IMR-90 (cell line): ENCODE results near the gene KNTC1. TPM values are rescaled to one million over a fixed set of nuclear protein-coding genes. Genes with fewer than 3 reads are reported as not detected.

Source experiments
- ATAC-seq: fragments of 200-7000 bp; cut with Tn5 transposase; 2 replicates; pipeline ENCODE4 v1.9.1; 2020; ENCODE audit warnings: low read depth, mild to moderate bottlenecking, moderate library complexity
- BruUV-seq: library from RNA; stranded (reverse); fragments of 400-500 nt; replicated peaks from 2 replicates; lab custom pipeline; 2021; lab: Mats Ljungman, UMichigan
- CTCF ChIA-PET: fragments of 300-600 bp; formaldehyde crosslinking; extraction: SDS; loops from one replicate; lab custom pipeline; 2021; ENCODE audit warnings: antibody characterized with exemption; lab: Yijun Ruan, JAX
- POLR2A ChIA-PET: fragments of 300-600 bp; sonication (Branson Sonifier 250); formaldehyde crosslinking; loops from one replicate; lab custom pipeline; 2022; ENCODE audit warnings: antibody characterized with exemption; ENCODE audit not compliant: unreplicated experiment; lab: Charles Lee
- DNase-seq: peaks from one replicate; pipeline ENCODE4 v3.0.0; 2013
- H2AFZ ChIP-seq: replicated peaks from 2 replicates; pipeline ENCODE3; 2013; ENCODE audit warnings: low read length, mild to moderate bottlenecking; ENCODE audit not compliant: poor library complexity
- H2AK5ac ChIP-seq: 2 replicates; pipeline ENCODE4 v1.6.1; 2013; ENCODE audit warnings: low read depth, low read length, inconsistent platforms
- H2AK9ac ChIP-seq: replicated peaks from 2 replicates; pipeline ENCODE3; 2013; ENCODE audit warnings: mild to moderate bottlenecking, low read depth, low read length, moderate library complexity; ENCODE audit not compliant: poor library complexity
- H2BK120ac ChIP-seq: 2 replicates; pipeline ENCODE4 v1.6.1; 2013; ENCODE audit warnings: low read depth, low read length, inconsistent platforms
- H2BK15ac ChIP-seq: 3 replicates; pipeline ENCODE4 v1.6.1; 2013; ENCODE audit warnings: low read depth, low read length, inconsistent platforms
- H2BK20ac ChIP-seq: 2 replicates; pipeline ENCODE4 v1.6.1; 2013; ENCODE audit warnings: low read depth, mild to moderate bottlenecking, inconsistent platforms, low read length, moderate library complexity
- H2BK5ac ChIP-seq: 2 replicates; pipeline ENCODE4 v1.6.1; 2013; ENCODE audit warnings: mild to moderate bottlenecking, low read depth, low read length, inconsistent platforms; ENCODE audit not compliant: poor library complexity, severe bottlenecking
- H3K14ac ChIP-seq: replicated peaks from 2 replicates; pipeline ENCODE4 v1.6.1; 2013; ENCODE audit warnings: low read depth, low read length, inconsistent platforms
- H3K18ac ChIP-seq: 2 replicates; pipeline ENCODE4 v1.6.1; 2013; ENCODE audit warnings: low read depth, low read length, control low read depth
- H3K23ac ChIP-seq: 2 replicates; pipeline ENCODE4 v1.6.1; 2013; ENCODE audit warnings: low read depth, low read length, inconsistent platforms
- H3K27ac ChIP-seq: 2 replicates; pipeline ENCODE4 v1.5.1; 2013; ENCODE audit warnings: mild to moderate bottlenecking, control low read depth, low read length; ENCODE audit not compliant: insufficient read depth
- H3K27me3 ChIP-seq: 2 replicates; pipeline ENCODE4 v1.6.1; 2013; ENCODE audit warnings: low read length; ENCODE audit not compliant: control insufficient read depth, insufficient read depth
- H3K36me3 ChIP-seq: 2 replicates; pipeline ENCODE4 v1.6.1; 2013; ENCODE audit warnings: low read length, mixed read lengths; ENCODE audit not compliant: control insufficient read depth, insufficient read depth
- H3K4ac ChIP-seq: 2 replicates; pipeline ENCODE4 v1.6.1; 2013; ENCODE audit warnings: low read depth, low read length, inconsistent platforms
- H3K4me1 ChIP-seq: 2 replicates; pipeline ENCODE4 v1.6.1; 2013; ENCODE audit warnings: low read length, mixed read lengths; ENCODE audit not compliant: control insufficient read depth, insufficient read depth
- H3K4me2 ChIP-seq: 2 replicates; pipeline ENCODE4 v1.6.1; 2013; ENCODE audit warnings: low read depth, mild to moderate bottlenecking, control low read depth, low read length, moderate library complexity
- H3K4me3 ChIP-seq: 2 replicates; pipeline ENCODE4 v1.5.1; 2013; ENCODE audit warnings: low read depth, mild to moderate bottlenecking, control low read depth, low read length, moderate library complexity; ENCODE audit not compliant: insufficient read depth
- H3K56ac ChIP-seq: 2 replicates; pipeline ENCODE4 v1.6.1; 2013; ENCODE audit warnings: low read length, inconsistent platforms; ENCODE audit not compliant: insufficient read depth; ENCODE audit errors: extremely low read depth
- H3K79me1 ChIP-seq, 2 experiments: 2 replicates each; pipeline ENCODE4 v1.6.1; 2013; ENCODE audit warnings: low read length in 2 of 2, inconsistent platforms in 1 of 2, low read depth in 1 of 2
- H3K9ac ChIP-seq: 2 replicates; pipeline ENCODE4 v1.6.1; 2013; ENCODE audit warnings: low read depth, low read length, control low read depth
- H3K9me1 ChIP-seq: 2 replicates; pipeline ENCODE4 v1.6.1; 2013; ENCODE audit warnings: low read length, inconsistent platforms; ENCODE audit not compliant: insufficient read depth
- H3K9me3 ChIP-seq: 2 replicates; pipeline ENCODE4 v1.6.1; 2013; ENCODE audit warnings: low read length; ENCODE audit not compliant: control insufficient read depth, insufficient read depth
- H4K20me1 ChIP-seq: 2 replicates; pipeline ENCODE4 v1.6.1; 2013; ENCODE audit warnings: low read length, inconsistent platforms; ENCODE audit not compliant: insufficient read depth
- H4K5ac ChIP-seq: 2 replicates; pipeline ENCODE4 v1.6.1; 2013; ENCODE audit warnings: mild to moderate bottlenecking, low read depth, low read length, control low read depth
- H4K8ac ChIP-seq, 2 experiments: 2 replicates each; pipeline ENCODE4 v1.6.1; 2013; ENCODE audit warnings: low read depth in 2 of 2, low read length in 2 of 2, control low read depth in 1 of 2, inconsistent platforms in 1 of 2
- H4K91ac ChIP-seq: 2 replicates; pipeline ENCODE4 v1.6.1; 2013; ENCODE audit warnings: low read depth, low read length, inconsistent platforms; ENCODE audit not compliant: insufficient read depth
- BHLHE40 ChIP-seq: fragments of 150-350 bp; IDR thresholded peaks from 2 replicates; pipeline ENCODE4 v1.6.1; 2016; ENCODE audit warnings: mild to moderate bottlenecking, low read depth, low read length
- CTCF ChIP-seq: conservative IDR thresholded peaks from 2 replicates; pipeline ENCODE4 v1.5.1; 2012; ENCODE audit warnings: mild to moderate bottlenecking, low read depth, low read length, improper control_type of control experiment
- FOS ChIP-seq: fragments of 150-350 bp; IDR thresholded peaks from 2 replicates; pipeline ENCODE4 v1.6.1; 2016; ENCODE audit warnings: low read depth, low read length
- MAFK ChIP-seq: IDR thresholded peaks from 2 replicates; pipeline ENCODE4 v1.6.1; 2012; ENCODE audit warnings: low read depth, low read length, improper control_type of control experiment
- MAZ ChIP-seq: IDR thresholded peaks from 2 replicates; pipeline ENCODE4 v1.6.1; 2012; ENCODE audit warnings: low read depth, mild to moderate bottlenecking, low read length, improper control_type of control experiment, moderate library complexity, borderline replicate concordance
- MXI1 ChIP-seq: IDR thresholded peaks from 2 replicates; pipeline ENCODE4 v1.6.1; 2012; ENCODE audit warnings: low read depth, mild to moderate bottlenecking, low read length, moderate library complexity, borderline replicate concordance
- NFE2L2 ChIP-seq: fragments of 150-350 bp; IDR thresholded peaks from 2 replicates; pipeline ENCODE4 v1.6.1; 2016; ENCODE audit warnings: low read depth, mild to moderate bottlenecking, low read length
- POLR2A ChIP-seq: IDR thresholded peaks from 2 replicates; pipeline ENCODE4 v1.6.1; 2012; ENCODE audit warnings: mild to moderate bottlenecking, low read depth, low read length
- RCOR1 ChIP-seq: IDR thresholded peaks from 2 replicates; pipeline ENCODE4 v1.6.1; 2012; ENCODE audit warnings: mild to moderate bottlenecking, low read length, improper control_type of control experiment; ENCODE audit not compliant: insufficient replicate concordance
- SMC3 ChIP-seq: fragments of 150-350 bp; IDR thresholded peaks from 2 replicates; pipeline ENCODE4 v1.6.1; 2016; ENCODE audit warnings: low read depth, mild to moderate bottlenecking, antibody characterized with exemption, low read length, moderate library complexity
- USF2 ChIP-seq: fragments of 150-350 bp; IDR thresholded peaks from 2 replicates; pipeline ENCODE4 v1.6.1; 2017; ENCODE audit warnings: mild to moderate bottlenecking, antibody characterized with exemption, low read length, low read depth
- WGBS, 2 experiments: methylation state at CpG; one replicate each; pipeline versions ENCODE4 v1.1.5 to v1.1.7; 2013; ENCODE audit warnings: missing lambda C conversion rate in 2 of 2; ENCODE audit not compliant: insufficient read length in 1 of 2; ENCODE audit errors: extremely low coverage in 2 of 2; 5-methylcytosine and 5-hydroxymethylcytosine counted together
- dilution Hi-C: fragments of 300-500 bp; cut with HindIII; formaldehyde crosslinking; loops from one replicate; pipeline ENCODE4 v1.14.3; 2018; ENCODE audit warnings: low sequenced_read_pairs; ENCODE audit not compliant: unreplicated experiment
- in situ Hi-C: fragments of 300-500 bp; cut with MboI; formaldehyde crosslinking; loops from 3 replicates; pipeline ENCODE4 v1.14.3; 2019; ENCODE audit warnings: low sequenced_read_pairs, inconsistent platforms, mixed read lengths
- intact Hi-C: fragments of 100-400 bp; cut with micrococcal nuclease; formaldehyde crosslinking; loops from 2 replicates; pipeline ENCODE4 v1.10.0; 2022
- polyA plus RNA-seq, 3 experiments: library from polyadenylated mRNA; depleted of rRNA; stranded (reverse); fragments of >200 nt; gene quantifications; 2 replicates each; pipeline ENCODE4 v1.2.3, GENCODE V29; 2012; ENCODE audit warnings: low replicate concordance in 1 of 3
- total RNA-seq: library from RNA; depleted of rRNA; stranded (reverse); fragments of >200 nt; gene quantifications from 2 replicates; pipeline ENCODE4 v1.2.3, GENCODE V29; 2012

The KNTC1 gene
- total and polyA plus RNA-seq, 2 of the 4 experiments (the other 2 are of a cell fraction) = 16.6 to 23.7 TPM

GRCh38 chr12:122646517-122647217 lies 119.6 kb downstream of the KNTC1 start (continued):
- TF ChIP-seq NFE2L2 (no peak), MAFK (no peak)

GRCh38 chr12:122651520-122652224 lies 124.6 kb downstream of the KNTC1 start:
- H3K4me1 ChIP-seq = no peaks in the 10 kb centered on the region
- no peak overlapping the region; the same call in 1 of the 2 replicates for H3K18ac ChIP-seq
- no peak overlapping the region for H3K27ac ChIP-seq
- H3K4ac ChIP-seq = no peak overlapping the region
- no peaks in the 10 kb centered on the region for H4K20me1 ChIP-seq
- DNase-seq = no peak
- no peak overlapping the region for H3K4me2 ChIP-seq
- in situ Hi-C loops = no loop called here
- intact Hi-C loops = no loop called here
- ChIA-PET POLR2A (no interaction called here), CTCF (no interaction called here)
- dilution Hi-C loops = no loop called here
- H2BK20ac ChIP-seq = no peak overlapping the region
- no peak overlapping the region for H4K5ac ChIP-seq
- H2AK9ac ChIP-seq = no peak overlapping the region
- no peak overlapping the region; the same call in 1 of the 2 replicates for H2AK5ac ChIP-seq
- H3K79me1 ChIP-seq = no peaks in the 10 kb centered on the region
- ATAC-seq = no peak
- H3K14ac ChIP-seq = no peak overlapping the region
- no peaks in the 10 kb centered on the region for H3K9me3 ChIP-seq
- no peak overlapping the region for H2BK15ac ChIP-seq
- no peak overlapping the region for H3K56ac ChIP-seq
- H3K9ac ChIP-seq = no peak overlapping the region
- no peak overlapping the region for H2AFZ ChIP-seq
- H3K27me3 ChIP-seq = no peaks in the 10 kb centered on the region
- peaks cover 7% of the 10 kb centered on the region; the same call in 1 of the 2 replicates for H3K9me1 ChIP-seq
- BruUV-seq = no TSS peak
- H3K36me3 ChIP-seq = no peaks in the 10 kb centered on the region
- H3K23ac ChIP-seq = no peak overlapping the region
- H3K4me3 ChIP-seq = no peak overlapping the region
- no peak overlapping the region for H4K8ac ChIP-seq
- no peak overlapping the region for H2BK5ac ChIP-seq
- 83% methylated on average over 2 of the region's 11 CpGs; no CpG with 5 or more reads in 1 of the 2 experiments for WGBS, 2 experiments
- H2BK120ac ChIP-seq = no peak overlapping the region
- H4K91ac ChIP-seq = no peak overlapping the region
- TF ChIP-seq USF2 (no peak), CTCF (no peak), RCOR1 (no peak), MAZ (no peak), NFE2L2 (no peak), SMC3 (no peak), MXI1 (no peak), POLR2A (no peak), BHLHE40 (no peak), FOS (no peak)
